Loucy (cell line): ENCODE data around the gene PHRF1.

Experiments used
- H2AFZ ChIP-seq: fragments of 200-600 bp; sonication (generic); 2 replicates; pipeline ENCODE4 v1.6.0; 2016; ENCODE audit warnings: antibody characterized with exemption, mild to moderate bottlenecking, low read length, moderate library complexity
- H3F3A ChIP-seq: fragments of 200-600 bp; 2 replicates; pipeline ENCODE4 v1.6.0; 2016; ENCODE audit warnings: antibody characterized with exemption, low read depth, mild to moderate bottlenecking
- H3K27me3 ChIP-seq: fragments of 200-600 bp; sonication (generic); 2 replicates; pipeline ENCODE4 v1.6.1; 2014; ENCODE audit warnings: low read length, mild to moderate bottlenecking; ENCODE audit not compliant: insufficient read depth, poor library complexity, severe bottlenecking
- H3K36me3 ChIP-seq: fragments of 200-600 bp; sonication (generic); 2 replicates; pipeline ENCODE4 v1.6.1; 2016; ENCODE audit warnings: low read length; ENCODE audit not compliant: insufficient read depth
- H3K4me1 ChIP-seq: fragments of 200-600 bp; sonication (generic); 2 replicates; pipeline ENCODE4 v1.5.1; 2014; ENCODE audit warnings: low read length, mild to moderate bottlenecking; ENCODE audit not compliant: insufficient read depth, poor library complexity, severe bottlenecking
- H3K4me2 ChIP-seq: fragments of 200-600 bp; sonication (generic); 2 replicates; pipeline ENCODE4 v1.6.0; 2014; ENCODE audit warnings: antibody characterized with exemption, low read length, low read depth, mild to moderate bottlenecking; ENCODE audit not compliant: poor library complexity, severe bottlenecking
- H3K4me3 ChIP-seq: fragments of 200-600 bp; sonication (generic); 2 replicates; pipeline ENCODE4 v1.5.1; 2014; ENCODE audit warnings: low read length, mild to moderate bottlenecking, mixed read lengths; ENCODE audit not compliant: poor library complexity, severe bottlenecking
- H3K79me2 ChIP-seq: fragments of 200-600 bp; sonication (generic); 2 replicates; pipeline ENCODE4 v1.6.1; 2014; ENCODE audit warnings: low read length; ENCODE audit not compliant: insufficient read depth
- H3K9ac ChIP-seq: fragments of 200-600 bp; sonication (generic); 2 replicates; pipeline ENCODE4 v1.6.0; 2014; ENCODE audit warnings: mild to moderate bottlenecking, low read depth, low read length, moderate library complexity; ENCODE audit not compliant: poor library complexity, severe bottlenecking
- H3K9me2 ChIP-seq: fragments of 200-600 bp; sonication (generic); replicated peaks from 2 replicates; pipeline ENCODE4 v1.6.1; 2016; ENCODE audit warnings: low read depth, low read length, mixed read lengths
- H3K9me3 ChIP-seq: fragments of 200-600 bp; sonication (generic); 2 replicates; pipeline ENCODE4 v1.6.1; 2014; ENCODE audit warnings: mild to moderate bottlenecking, antibody characterized with exemption, low read length, low read depth; ENCODE audit not compliant: insufficient read depth
- H4K20me1 ChIP-seq: fragments of 200-600 bp; sonication (generic); 2 replicates; pipeline ENCODE4 v1.6.0; 2014; ENCODE audit warnings: antibody characterized with exemption, low read length, mild to moderate bottlenecking; ENCODE audit not compliant: insufficient read depth, poor library complexity, severe bottlenecking
- CTCF ChIP-seq: fragments of 200-600 bp; sonication (generic); conservative IDR thresholded peaks from 2 replicates; pipeline ENCODE4 v1.5.1; 2014; ENCODE audit warnings: mild to moderate bottlenecking, antibody characterized with exemption, low read length
- EZH2phosphoT487 ChIP-seq: fragments of 200-600 bp; IDR thresholded peaks from 2 replicates; pipeline ENCODE4 v1.6.1; 2018; ENCODE audit warnings: antibody characterized with exemption, mild to moderate bottlenecking, moderate library complexity, borderline replicate concordance

The PHRF1 gene

GRCh38 chr11:567629-568292 lies 8.5 kb upstream of the PHRF1 start:
- peak overlapping the region; percentile 98 for H3K4me3 ChIP-seq
- H2AFZ ChIP-seq = no peak overlapping the region
- H3K4me1 ChIP-seq = peaks cover 28% of the 10 kb centered on the region
- no peaks in the 10 kb centered on the region for H3K9me2 ChIP-seq
- H3K4me2 ChIP-seq = peak overlapping the region; percentile 99
- no peaks in the 10 kb centered on the region for H3F3A ChIP-seq
- no peaks in the 10 kb centered on the region for H3K9me3 ChIP-seq
- H3K9ac ChIP-seq = peak overlapping the region; percentile 80
- peaks cover 16% of the 10 kb centered on the region for H4K20me1 ChIP-seq
- no peaks in the 10 kb centered on the region for H3K27me3 ChIP-seq
- peaks cover 38% of the 10 kb centered on the region; the same call in 1 of the 2 replicates for H3K79me2 ChIP-seq
- no peaks in the 10 kb centered on the region for H3K36me3 ChIP-seq
- TF ChIP-seq CTCF (no peak), EZH2phosphoT487 (no peak)

GRCh38 chr11:568306-569157 lies 7.7 kb upstream of the PHRF1 start:
- H3K9me3 ChIP-seq = no peaks in the 10 kb centered on the region
- H3K4me2 ChIP-seq = peak overlapping the region; percentile 99
- peaks cover 38% of the 10 kb centered on the region; the same call in 1 of the 2 replicates for H3K79me2 ChIP-seq
- no peaks in the 10 kb centered on the region for H3K9me2 ChIP-seq
- H3K4me3 ChIP-seq = peak overlapping the region; percentile 98
- H4K20me1 ChIP-seq = peaks cover 13% of the 10 kb centered on the region
- H3F3A ChIP-seq = no peaks in the 10 kb centered on the region
- H3K4me1 ChIP-seq = peaks cover 28% of the 10 kb centered on the region
- no peak for TF ChIP-seq CTCF
- no peak for TF ChIP-seq EZH2phosphoT487
- H2AFZ ChIP-seq = 0 out of 2 replicates have a peak overlapping the region, but pooled peaks have one; percentile 49
- no peaks in the 10 kb centered on the region for H3K36me3 ChIP-seq
- peak overlapping the region; percentile 93 for H3K9ac ChIP-seq
- H3K27me3 ChIP-seq = no peaks in the 10 kb centered on the region

GRCh38 chr11:569158-569885 lies 6.9 kb upstream of the PHRF1 start:
- H3K4me2 ChIP-seq = peak overlapping the region; percentile 99
- peaks cover 28% of the 10 kb centered on the region for H3K4me1 ChIP-seq
- TF ChIP-seq CTCF (no peak), EZH2phosphoT487 (no peak)
- H3K79me2 ChIP-seq = peaks cover 34% of the 10 kb centered on the region; the same call in 1 of the 2 replicates
- H3K27me3 ChIP-seq = no peaks in the 10 kb centered on the region
- H3K36me3 ChIP-seq = no peaks in the 10 kb centered on the region
- H3F3A ChIP-seq = no peaks in the 10 kb centered on the region
- no peaks in the 10 kb centered on the region for H3K9me3 ChIP-seq
- peaks cover 12% of the 10 kb centered on the region for H4K20me1 ChIP-seq
- H3K9ac ChIP-seq = peak overlapping the region; percentile 93
- H3K4me3 ChIP-seq = peak overlapping the region; percentile 98
- 0 out of 2 replicates have a peak overlapping the region, but pooled peaks have one; percentile 49 for H2AFZ ChIP-seq
- H3K9me2 ChIP-seq = no peaks in the 10 kb centered on the region
